PC-3 (cell line): ENCODE results near the gene PUS7L. TPM values are rescaled to one million over a fixed set of nuclear protein-coding genes. Genes with fewer than 3 reads are reported as not detected.

ENCODE experiments used
- ATAC-seq: fragments of 200-7000 bp; cut with Tn5 transposase; 2 replicates; pipeline ENCODE4 v1.9.1; 2020; ENCODE audit warnings: mild to moderate bottlenecking, moderate library complexity
- BruUV-seq: library from RNA; stranded (reverse); fragments of 400-500 nt; replicated peaks from 2 replicates; lab custom pipeline; 2021; lab: Mats Ljungman, UMichigan
- CTCF ChIA-PET: fragments of 300-600 bp; sonication (Branson Sonifier 250); formaldehyde crosslinking; loops from one replicate; lab custom pipeline; 2022; ENCODE audit warnings: antibody characterized with exemption; lab: Charles Lee
- POLR2A ChIA-PET: fragments of 300-600 bp; sonication (Branson Sonifier 250); formaldehyde crosslinking; loops from one replicate; lab custom pipeline; 2022; ENCODE audit warnings: antibody characterized with exemption; ENCODE audit not compliant: unreplicated experiment; lab: Charles Lee
- DNase-seq: peaks from one replicate; pipeline ENCODE4 v3.0.0-alpha.2; 2015
- H2AFZ ChIP-seq: fragments of 300-600 bp; sonication (generic); 2 replicates; pipeline ENCODE4 v1.6.0; 2016; ENCODE audit warnings: antibody characterized with exemption, low read length
- H3F3A ChIP-seq: fragments of 300-600 bp; sonication (generic); one replicate; pipeline ENCODE4 v1.6.0; 2017; ENCODE audit warnings: antibody characterized with exemption, low read length, control low read depth, mild to moderate bottlenecking; ENCODE audit not compliant: unreplicated experiment
- H3K27ac ChIP-seq: fragments of 300-600 bp; sonication (generic); 2 replicates; pipeline ENCODE4 v1.5.1; 2016; ENCODE audit warnings: mild to moderate bottlenecking, low read length
- H3K27me3 ChIP-seq: fragments of 300-600 bp; sonication (generic); 2 replicates; pipeline ENCODE4 v1.6.1; 2016; ENCODE audit warnings: low read length, mixed read lengths
- H3K36me3 ChIP-seq: fragments of 300-600 bp; sonication (generic); 2 replicates; pipeline ENCODE4 v1.6.1; 2016; ENCODE audit warnings: low read depth, mixed run types, low read length, mixed read lengths
- H3K4me1 ChIP-seq: fragments of 300-600 bp; sonication (generic); 2 replicates; pipeline ENCODE4 v1.5.1; 2016; ENCODE audit warnings: low read length; ENCODE audit not compliant: insufficient read depth
- H3K4me2 ChIP-seq: fragments of 300-600 bp; sonication (generic); 2 replicates; pipeline ENCODE4 v1.6.0; 2016; ENCODE audit warnings: low read length
- H3K4me3 ChIP-seq: fragments of 300-600 bp; sonication (generic); 2 replicates; pipeline ENCODE4 v1.5.1; 2016; ENCODE audit warnings: mild to moderate bottlenecking, low read length, mixed read lengths
- H3K79me2 ChIP-seq: fragments of 300-600 bp; sonication (generic); 2 replicates; pipeline ENCODE4 v1.6.1; 2017; ENCODE audit warnings: low read length, mixed read lengths
- H3K9ac ChIP-seq: fragments of 300-600 bp; sonication (generic); 2 replicates; pipeline ENCODE4 v1.6.0; 2016; ENCODE audit warnings: mild to moderate bottlenecking, low read length
- H3K9me2 ChIP-seq: fragments of 300-600 bp; sonication (generic); replicated peaks from 2 replicates; pipeline ENCODE4 v1.6.1; 2016; ENCODE audit warnings: mixed run types, low read length, mixed read lengths
- H3K9me3 ChIP-seq: fragments of 300-600 bp; sonication (generic); 2 replicates; pipeline ENCODE4 v1.6.1; 2016; ENCODE audit warnings: low read length, mixed read lengths
- H4K20me1 ChIP-seq: fragments of 300-600 bp; sonication (generic); 2 replicates; pipeline ENCODE4 v1.6.1; 2016; ENCODE audit warnings: low read length, mixed read lengths
- CTCF ChIP-seq: fragments of 300-600 bp; sonication (generic); conservative IDR thresholded peaks from 2 replicates; pipeline ENCODE4 v1.5.1; 2017; ENCODE audit warnings: antibody characterized with exemption, low read depth, mild to moderate bottlenecking, low read length
- EZH2 ChIP-seq: fragments of 300-600 bp; sonication (generic); IDR thresholded peaks from one replicate; pipeline ENCODE4 v1.6.1; 2017; ENCODE audit warnings: antibody characterized with exemption, mild to moderate bottlenecking, low read length; ENCODE audit not compliant: unreplicated experiment
- EZH2phosphoT487 ChIP-seq: fragments of 300-600 bp; sonication (generic); IDR thresholded peaks from 2 replicates; pipeline ENCODE4 v1.6.1; 2018; ENCODE audit warnings: mild to moderate bottlenecking, antibody characterized with exemption, low read length, borderline replicate concordance
- intact Hi-C: fragments of 100-400 bp; cut with micrococcal nuclease; formaldehyde crosslinking; loops from 2 replicates; pipeline ENCODE4 v1.9.0; 2023
- total RNA-seq: library from RNA; depleted of rRNA; stranded (reverse); fragments of >200 nt; gene quantifications from 2 replicates; pipeline ENCODE4 v1.2.3, GENCODE V29; 2014

The PUS7L gene
- total RNA-seq, 1 experiment from 2014 or later = 14.6 TPM

GRCh38 chr12:43764528-43764927 is 5.9 kb upstream of the PUS7L start:
- BruUV-seq = no TSS peak
- intact Hi-C loops = no loop called here
- no peak overlapping the region for H3K4me3 ChIP-seq
- H3K9me2 ChIP-seq = no peaks in the 10 kb centered on the region
- H3K9me3 ChIP-seq = no peaks in the 10 kb centered on the region
- no peak for ATAC-seq
- POLR2A ChIA-PET = no interaction called here
- no peak overlapping the region for H3K4me2 ChIP-seq
- H2AFZ ChIP-seq = no peak overlapping the region
- no peak overlapping the region for H3K27ac ChIP-seq
- peaks cover 19% of the 10 kb centered on the region for H3K4me1 ChIP-seq
- no peaks in the 10 kb centered on the region for H3K36me3 ChIP-seq
- H3K79me2 ChIP-seq = peaks cover 17% of the 10 kb centered on the region
- no peak for TF ChIP-seq EZH2
- TF ChIP-seq EZH2phosphoT487 = no peak
- TF ChIP-seq CTCF = no peak
- H3K27me3 ChIP-seq = no peaks in the 10 kb centered on the region
- CTCF ChIA-PET = no interaction called here
- no peaks in the 10 kb centered on the region for H3F3A ChIP-seq
- no peak overlapping the region for H3K9ac ChIP-seq
- no peak for DNase-seq
- no peaks in the 10 kb centered on the region for H4K20me1 ChIP-seq

DNA sequence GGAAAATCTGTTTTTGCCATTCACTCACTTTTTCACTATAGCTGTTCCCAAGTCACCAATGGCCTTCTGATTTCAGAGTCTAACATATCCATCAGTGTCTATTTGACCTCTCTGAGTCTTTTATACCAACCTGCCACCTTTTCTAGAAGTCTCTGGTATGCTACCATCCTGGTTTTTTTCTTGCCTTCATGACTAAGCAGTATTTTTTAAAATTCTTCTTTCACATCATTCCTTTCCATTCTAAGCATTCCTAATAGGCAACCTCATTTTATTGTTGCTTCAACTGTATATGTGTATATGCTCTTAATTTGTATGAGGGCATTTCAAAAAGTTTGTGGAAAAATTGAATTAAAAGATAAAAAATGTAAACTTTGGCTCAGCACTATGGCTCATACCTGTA is 5.2 kb upstream of the PUS7L start:
- no peaks in the 10 kb centered on the region for H3K36me3 ChIP-seq
- no peaks in the 10 kb centered on the region for H3K27me3 ChIP-seq
- DNase-seq = no peak
- H3K4me2 ChIP-seq = no peak overlapping the region
- H3K4me1 ChIP-seq = peaks cover 24% of the 10 kb centered on the region
- intact Hi-C loops = no loop called here
- H3K27ac ChIP-seq = no peak overlapping the region
- H3K9me2 ChIP-seq = no peaks in the 10 kb centered on the region
- ChIA-PET CTCF (no interaction called here), POLR2A (no interaction called here)
- TF ChIP-seq EZH2phosphoT487 (no peak), EZH2 (no peak), CTCF (no peak)
- no peak overlapping the region for H3K9ac ChIP-seq
- no peak for ATAC-seq
- no peaks in the 10 kb centered on the region for H3F3A ChIP-seq
- no TSS peak for BruUV-seq
- H2AFZ ChIP-seq = no peak overlapping the region
- H3K9me3 ChIP-seq = no peaks in the 10 kb centered on the region
- no peaks in the 10 kb centered on the region for H4K20me1 ChIP-seq
- peaks cover 17% of the 10 kb centered on the region for H3K79me2 ChIP-seq
- no peak overlapping the region for H3K4me3 ChIP-seq

DNA sequence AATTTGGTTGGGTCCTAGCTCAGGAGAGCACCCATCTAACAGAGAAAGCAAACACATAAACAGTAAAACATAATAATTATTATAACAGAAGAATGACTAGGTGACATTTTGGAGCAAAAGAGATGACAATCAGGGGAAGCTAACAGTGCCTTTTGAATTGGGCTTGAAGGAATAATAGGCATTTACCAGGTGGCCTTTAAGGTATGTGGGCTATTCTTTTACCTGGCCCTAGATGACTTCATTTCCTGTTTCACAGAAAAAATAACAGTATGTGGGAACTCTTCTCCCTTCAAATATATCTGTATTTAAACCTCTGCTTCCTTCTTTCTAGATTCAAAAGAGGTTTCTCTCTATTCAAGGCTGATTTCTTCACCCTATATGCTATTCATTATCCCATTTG is 4.0 kb upstream of the PUS7L start:
- CTCF ChIA-PET = no interaction called here
- H3K4me2 ChIP-seq = no peak overlapping the region
- H2AFZ ChIP-seq = no peak overlapping the region
- no peak overlapping the region for H3K9ac ChIP-seq
- POLR2A ChIA-PET = no interaction called here
- TF ChIP-seq EZH2 (no peak), CTCF (no peak), EZH2phosphoT487 (no peak)
- ATAC-seq (no peak), DNase-seq (no peak)
- intact Hi-C loops = no loop called here
- no peaks in the 10 kb centered on the region for H4K20me1 ChIP-seq
- peaks cover 25% of the 10 kb centered on the region for H3K79me2 ChIP-seq
- no TSS peak for BruUV-seq
- H3K4me1 ChIP-seq = peaks cover 31% of the 10 kb centered on the region
- H3K4me3 ChIP-seq = no peak overlapping the region
- H3K9me2 ChIP-seq = no peaks in the 10 kb centered on the region
- H3K27me3 ChIP-seq = no peaks in the 10 kb centered on the region
- H3K9me3 ChIP-seq = no peaks in the 10 kb centered on the region
- H3F3A ChIP-seq = no peaks in the 10 kb centered on the region
- H3K36me3 ChIP-seq = no peaks in the 10 kb centered on the region
- no peak overlapping the region for H3K27ac ChIP-seq
